HG03103 (cell line): ENCODE data around the gene RBM19.
A peak's percentile ranks its signal among the peaks of the same experiment; 100 is the strongest.
"Not testable (repeated sequence)": the region's sequence is repeated elsewhere in the genome, so short reads cannot be mapped to it uniquely, and the experiment has no call there.

Source experiments
- ATAC-seq: cut with Tn5 transposase; IDR thresholded peaks from one replicate; pipeline ENCODE4 v1.9.1; 2021; ENCODE audit warnings: low read depth; ENCODE audit not compliant: unreplicated experiment

RBM19 gene, protein sequence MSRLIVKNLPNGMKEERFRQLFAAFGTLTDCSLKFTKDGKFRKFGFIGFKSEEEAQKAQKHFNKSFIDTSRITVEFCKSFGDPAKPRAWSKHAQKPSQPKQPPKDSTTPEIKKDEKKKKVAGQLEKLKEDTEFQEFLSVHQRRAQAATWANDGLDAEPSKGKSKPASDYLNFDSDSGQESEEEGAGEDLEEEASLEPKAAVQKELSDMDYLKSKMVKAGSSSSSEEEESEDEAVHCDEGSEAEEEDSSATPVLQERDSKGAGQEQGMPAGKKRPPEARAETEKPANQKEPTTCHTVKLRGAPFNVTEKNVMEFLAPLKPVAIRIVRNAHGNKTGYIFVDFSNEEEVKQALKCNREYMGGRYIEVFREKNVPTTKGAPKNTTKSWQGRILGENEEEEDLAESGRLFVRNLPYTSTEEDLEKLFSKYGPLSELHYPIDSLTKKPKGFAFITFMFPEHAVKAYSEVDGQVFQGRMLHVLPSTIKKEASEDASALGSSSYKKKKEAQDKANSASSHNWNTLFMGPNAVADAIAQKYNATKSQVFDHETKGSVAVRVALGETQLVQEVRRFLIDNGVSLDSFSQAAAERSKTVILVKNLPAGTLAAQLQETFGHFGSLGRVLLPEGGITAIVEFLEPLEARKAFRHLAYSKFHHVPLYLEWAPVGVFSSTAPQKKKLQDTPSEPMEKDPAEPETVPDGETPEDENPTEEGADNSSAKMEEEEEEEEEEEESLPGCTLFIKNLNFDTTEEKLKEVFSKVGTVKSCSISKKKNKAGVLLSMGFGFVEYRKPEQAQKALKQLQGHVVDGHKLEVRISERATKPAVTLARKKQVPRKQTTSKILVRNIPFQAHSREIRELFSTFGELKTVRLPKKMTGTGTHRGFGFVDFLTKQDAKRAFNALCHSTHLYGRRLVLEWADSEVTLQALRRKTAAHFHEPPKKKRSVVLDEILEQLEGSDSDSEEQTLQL

DNA sequence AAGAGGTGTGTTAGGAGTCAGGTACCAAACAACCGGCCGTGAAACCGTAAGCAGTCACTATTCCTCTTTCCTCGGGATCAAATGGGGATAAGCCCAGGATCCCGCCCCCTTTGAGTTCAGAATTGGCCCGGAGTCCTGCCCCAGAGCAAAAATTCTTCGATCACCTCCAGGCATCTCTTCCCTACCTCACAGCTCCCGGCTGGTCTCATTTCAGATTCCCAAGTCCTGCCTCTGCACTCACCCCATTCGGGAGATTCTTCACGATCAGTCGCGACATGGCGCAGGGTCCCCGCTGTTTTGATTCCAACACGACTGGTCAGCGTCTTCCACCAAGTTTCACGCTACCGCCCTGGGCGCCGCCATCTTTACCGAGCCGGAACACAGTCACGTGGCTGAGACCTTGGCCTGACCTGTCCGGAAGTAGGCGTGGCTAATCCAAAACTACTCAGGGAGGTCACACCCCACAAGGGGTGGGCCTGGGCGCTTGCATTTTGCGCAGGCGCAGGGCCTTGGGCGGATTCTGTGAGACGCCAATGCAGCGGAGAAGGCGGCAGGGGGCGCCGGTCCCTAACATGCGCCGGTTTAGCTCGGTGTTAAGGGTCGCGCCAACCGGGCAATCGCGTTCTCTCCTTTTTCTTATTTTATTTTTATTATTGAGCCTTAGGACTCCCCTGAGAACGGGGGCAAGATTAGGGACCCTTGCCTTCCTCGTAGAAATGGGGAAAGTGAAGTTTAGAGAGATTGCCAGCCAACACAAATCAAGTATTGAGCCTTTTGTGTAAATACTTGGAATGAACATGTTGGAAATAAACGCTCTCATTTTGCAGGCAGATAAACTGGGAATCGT is at the start of gene RBM19:
TSS of gene RBM19 (minus strand) at position 375 of the 847 bp plus-strand sequence. CDS start at position 277, 98 bp downstream.
- peak; percentile 94 for ATAC-seq

DNA sequence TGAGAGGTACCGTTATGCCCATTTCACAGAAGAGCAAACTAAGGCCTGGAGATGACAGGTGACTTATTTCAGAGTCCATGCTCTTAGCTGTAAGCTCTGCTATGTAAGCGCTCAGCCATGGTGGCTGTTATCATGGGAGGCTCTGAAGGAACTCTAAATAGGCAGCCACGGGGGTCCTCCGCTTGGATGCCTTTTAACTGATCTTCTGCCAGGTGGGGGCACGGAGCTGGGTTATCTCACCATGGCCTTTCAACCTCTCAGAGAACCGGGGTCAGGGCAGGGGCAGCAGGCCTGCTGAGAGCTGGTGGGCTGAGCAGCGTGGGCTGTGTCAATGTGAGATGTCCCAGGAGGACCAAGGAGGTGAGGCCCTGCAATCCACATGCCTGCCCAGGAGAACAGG is 49.7 kb upstream of the RBM19 start:
- ATAC-seq: no peak

DNA sequence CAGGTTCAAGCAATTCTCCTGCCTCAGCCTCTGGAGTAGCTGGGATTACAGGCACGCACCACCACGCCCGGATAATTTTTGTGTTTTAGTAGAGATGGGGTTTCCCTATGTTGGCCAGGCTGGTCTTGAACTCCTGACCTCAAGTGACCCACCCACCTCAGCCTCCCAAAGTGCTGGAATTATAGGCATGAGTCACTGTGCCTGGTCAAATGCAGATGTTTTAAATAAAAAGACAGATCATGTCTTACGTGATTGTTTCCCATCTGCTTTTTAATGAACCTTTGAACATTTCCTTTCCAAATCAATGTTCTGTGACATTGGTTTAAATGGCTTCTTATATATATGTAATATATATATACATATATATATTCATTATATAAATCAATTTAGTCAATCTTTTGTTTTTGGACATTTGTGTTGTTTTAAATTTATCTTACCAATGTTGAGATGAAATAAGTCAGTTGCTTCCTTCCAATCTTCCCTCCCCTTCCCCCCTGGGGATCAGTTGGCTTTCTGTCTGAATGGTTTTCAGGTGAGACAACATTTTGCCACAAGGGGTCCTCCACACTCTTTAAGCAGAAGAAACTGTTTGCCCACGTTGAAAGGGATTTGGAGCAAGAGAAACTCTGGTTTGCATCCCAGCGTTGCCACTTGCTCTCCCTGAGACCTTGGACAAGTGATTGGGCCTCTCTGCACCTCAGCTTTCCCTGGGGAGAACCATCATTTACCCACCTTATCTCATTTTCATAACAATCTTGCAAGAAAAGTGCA is 47.6 kb upstream of the RBM19 start:
- no peak for ATAC-seq

DNA sequence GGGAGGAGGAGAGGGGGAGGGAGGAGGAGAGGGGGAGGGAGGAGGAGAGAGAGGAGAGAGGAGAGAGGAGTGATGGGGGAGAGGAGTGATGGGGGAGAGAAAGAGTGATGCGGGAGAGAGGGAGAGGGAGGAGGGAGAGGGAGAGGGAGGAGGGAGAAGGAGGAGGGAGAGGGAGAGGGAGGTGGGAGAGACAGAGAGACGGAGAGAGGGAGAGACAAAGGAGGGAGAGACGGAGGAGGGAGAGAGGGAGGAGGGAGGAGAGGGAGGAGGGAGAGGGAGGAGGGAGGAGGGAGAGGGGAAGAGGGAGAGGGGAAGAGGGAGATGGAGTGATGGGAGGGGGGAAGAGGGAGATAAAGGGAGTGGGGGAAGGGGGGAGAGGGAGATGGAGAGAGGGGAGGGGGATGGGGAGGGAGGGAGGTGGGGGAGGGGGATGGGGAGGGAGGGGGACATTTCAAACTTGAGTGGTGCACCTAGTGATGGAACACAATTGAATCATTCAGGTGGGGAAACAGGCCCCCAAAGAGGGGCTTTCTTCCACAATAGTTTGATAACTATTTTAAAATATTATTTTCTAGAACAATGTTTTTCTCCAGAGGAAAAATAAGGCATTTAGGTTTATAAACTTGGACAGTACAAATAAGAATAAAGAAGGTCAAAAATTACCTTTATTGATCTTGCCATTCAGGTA is 46.8 kb upstream of the RBM19 start:
- no peak for ATAC-seq

DNA sequence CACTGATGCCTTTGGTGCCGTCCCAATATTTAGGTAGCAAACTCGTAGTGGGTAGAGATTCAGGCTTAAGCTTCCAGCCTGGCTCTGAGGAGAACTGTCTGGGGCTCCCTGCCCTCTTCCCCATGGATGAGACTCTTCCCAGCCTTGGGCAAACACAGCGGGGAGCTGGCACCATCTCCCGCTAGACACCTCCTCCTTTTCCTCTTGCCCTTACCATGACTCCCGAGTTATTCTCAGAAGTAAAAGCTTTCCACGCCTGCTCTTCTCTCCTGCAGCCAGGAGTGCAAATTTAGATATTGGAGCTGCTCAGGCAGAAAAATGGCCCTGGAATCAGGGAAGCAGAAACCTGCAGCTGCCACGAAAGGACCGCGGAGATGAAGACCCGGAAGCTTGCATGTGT is 45.6 kb upstream of the RBM19 start:
- ATAC-seq: no peak

DNA sequence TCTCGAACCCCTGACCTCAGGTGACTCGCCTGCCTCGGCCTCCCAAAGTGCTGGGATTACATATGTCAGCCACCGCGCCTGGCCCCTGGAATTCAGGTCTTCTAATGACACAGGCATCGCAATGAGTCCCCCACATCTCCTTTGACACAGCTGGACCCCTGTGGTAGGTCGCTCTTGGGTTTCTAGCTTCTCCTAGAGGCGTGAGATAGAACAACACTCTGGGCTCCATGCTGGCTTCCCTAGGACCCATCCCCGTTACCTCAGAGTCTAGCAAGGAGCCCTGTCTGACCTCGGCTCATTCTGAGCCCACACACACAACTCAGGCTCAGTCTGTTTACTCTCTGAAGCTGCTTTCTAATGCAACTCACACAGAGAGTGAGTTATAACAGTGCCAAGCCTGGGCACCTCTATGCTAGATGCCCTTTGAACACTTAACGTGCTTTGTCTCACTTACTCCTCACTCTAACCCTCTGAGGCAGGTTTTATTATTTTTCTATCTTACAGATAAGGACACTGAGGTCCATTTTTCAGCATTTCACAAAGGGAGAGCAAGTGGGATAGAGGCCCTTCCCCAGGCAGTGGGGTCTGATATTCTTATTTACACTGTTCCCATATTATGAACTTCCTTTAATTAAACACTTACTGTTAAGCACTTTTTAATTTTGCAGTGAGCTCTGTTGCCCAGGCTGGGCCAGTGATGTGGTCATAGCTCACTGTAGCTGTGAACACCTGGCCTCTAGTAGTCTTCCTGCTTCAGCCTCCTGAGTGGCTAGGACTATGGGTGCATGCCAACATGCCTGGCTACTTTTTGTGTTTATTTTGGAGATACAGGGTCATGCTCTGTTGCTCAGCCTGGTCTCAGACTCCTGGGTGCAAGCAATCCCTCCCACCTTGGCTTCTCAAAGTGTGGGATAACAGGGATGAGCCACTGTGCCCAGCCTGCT is 40.6 kb upstream of the RBM19 start:
- ATAC-seq: no peak

DNA sequence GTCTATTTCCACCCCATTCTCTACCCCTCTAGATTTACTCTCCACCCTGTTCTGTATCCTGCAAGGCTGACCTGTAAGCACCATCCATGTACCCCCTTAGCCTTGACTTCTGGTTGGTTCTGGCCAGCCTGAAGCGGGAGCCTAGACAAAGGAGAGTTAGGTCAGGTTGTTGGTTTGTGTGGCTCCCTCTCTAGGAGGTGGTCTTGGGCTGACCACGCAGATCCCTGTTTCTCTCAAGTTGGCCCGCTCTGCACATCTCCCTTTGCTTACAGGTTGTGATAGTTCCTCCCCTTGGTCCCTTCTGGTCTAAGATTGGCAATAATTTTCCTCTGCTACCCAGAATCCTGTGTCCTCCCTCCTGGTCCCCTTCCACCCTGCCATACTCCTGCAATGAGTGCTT is 38.3 kb upstream of the RBM19 start:
- ATAC-seq: no peak

DNA sequence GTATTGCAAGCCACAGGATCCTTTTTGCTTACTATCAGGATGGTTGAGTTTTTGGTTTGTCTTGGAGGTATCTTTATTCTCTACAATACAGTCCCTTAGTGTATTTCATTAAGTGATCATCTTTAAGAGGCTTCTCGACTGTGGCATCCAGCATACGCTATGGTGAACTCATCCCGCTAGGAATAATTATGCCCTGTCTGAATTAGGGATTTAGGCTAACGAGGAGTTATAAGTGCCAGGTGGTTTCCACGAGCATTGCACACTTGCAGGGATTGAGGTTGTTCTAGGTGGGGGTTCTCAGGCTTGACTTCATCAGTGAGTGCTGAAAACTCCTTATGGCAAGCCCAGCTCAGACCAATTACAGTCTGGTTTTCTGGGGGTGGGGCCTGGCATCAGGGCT is 37.2 kb upstream of the RBM19 start:
- ATAC-seq: no peak

DNA sequence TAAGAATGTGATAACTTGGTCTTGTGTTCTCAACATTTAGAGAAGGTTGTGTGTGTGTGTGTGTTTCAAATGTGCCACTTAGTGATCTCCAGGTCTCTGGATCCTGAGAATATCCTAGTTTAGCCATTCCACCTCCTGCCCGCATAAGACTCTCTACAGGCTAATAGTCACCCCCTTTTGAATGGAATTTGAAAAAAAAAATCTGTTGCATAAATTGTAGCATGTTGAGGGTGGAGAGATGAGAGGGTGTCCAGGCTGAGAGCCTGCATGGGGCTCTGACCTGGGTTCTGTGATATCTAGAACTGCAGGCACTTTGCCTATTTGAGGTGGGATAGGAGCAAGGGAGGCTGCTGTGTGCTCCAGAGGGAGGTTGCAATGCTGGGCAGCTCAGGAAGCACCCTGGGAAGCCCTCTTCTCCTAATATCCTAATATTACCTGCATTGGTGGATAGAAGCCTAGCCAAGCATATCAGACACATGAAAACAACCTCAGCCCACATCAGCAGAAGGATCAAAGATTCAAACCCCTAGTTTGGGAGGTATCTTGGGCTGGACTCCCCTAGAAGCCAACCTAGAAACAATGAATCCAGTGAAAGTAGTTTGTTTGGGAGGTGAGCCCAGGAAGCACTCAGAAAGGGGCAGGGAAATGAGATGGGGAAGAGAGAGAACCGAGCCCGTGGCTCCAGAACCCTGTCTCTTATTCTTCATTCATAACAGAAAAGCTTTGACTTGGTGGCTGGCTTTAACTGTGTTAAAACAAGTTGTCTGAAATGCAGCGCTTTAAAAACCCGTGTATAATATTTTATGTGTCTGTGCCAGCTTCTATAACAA is 35.6 kb upstream of the RBM19 start:
- no peak for ATAC-seq

DNA sequence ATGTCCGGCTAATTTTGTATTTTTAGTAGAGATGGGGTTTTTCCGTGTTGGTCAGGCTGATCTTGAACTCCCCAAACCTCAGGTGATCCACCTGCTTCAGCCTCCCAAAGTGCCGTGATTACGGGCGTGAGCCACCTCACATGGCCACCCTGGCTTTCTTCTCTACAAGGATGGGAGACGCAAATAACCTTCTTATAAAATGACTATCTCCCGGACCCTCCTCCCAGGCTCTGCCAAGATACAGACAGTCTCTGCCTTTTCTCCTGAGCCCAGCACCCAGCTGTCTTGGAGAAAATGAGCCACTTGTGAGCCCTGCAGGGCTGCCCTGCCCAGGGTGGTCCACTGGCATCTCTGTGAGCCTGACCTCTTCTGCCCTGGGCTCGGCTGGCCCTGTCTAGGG is 34.7 kb upstream of the RBM19 start:
- ATAC-seq: no peak

DNA sequence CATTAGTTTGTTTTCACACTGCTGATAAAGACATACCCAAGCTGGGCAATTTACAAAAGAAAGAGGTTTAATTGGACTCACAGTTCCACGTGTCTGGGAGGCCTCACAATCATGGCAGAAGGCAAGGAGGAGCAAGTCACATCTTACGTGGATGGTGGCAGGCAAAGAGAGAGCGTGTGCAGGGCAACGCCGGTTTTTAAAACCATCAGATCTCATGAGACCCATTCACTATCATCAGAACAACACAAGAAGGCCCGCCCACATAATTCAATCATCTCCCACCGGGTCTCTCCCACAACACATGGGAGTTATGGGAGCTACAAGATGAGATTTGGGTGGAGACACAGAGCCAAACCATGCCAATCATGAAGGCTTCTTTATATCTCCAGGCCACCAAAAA is 34.1 kb upstream of the RBM19 start:
- ATAC-seq: not testable (repeated sequence)

DNA sequence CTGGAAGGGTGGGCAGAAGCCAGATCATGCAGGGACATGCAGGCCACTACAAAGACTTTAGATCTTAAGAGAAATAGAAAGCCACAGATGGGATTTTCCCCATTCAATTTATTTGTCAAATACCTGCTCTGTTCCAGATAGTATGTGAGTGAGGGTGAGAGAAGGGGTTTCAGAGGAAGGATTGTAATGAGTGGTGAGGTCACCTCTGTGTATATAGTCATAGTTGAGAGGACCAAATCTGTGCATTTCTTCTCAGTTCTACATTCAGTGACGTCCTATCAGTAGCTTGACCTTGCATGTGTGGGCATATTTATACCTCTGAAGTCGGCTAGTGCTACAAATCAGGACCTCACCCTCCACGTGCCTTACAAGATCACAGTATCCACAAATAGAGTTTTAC is 31.2 kb upstream of the RBM19 start:
- ATAC-seq: no peak

DNA sequence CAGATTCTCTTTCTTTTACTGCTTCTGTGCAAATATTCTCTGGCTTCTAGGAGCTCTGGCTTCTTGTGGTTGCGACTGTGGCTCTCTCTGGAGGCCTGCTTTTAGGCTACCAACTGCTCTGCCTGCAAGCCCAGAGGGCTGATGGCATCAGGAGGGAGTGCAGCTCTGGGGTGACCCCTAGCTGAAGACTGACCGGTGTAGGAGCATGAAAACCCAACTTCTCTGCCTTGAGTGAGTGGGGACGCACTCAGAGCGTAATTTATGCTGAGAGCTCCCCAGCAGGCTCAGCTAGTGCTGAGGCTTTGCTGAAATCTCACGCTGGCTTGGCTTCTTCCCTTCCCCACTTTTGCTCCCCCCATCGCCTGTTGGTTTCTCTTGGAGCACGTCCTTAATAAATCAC is 29.9 kb upstream of the RBM19 start:
- no peak for ATAC-seq

DNA sequence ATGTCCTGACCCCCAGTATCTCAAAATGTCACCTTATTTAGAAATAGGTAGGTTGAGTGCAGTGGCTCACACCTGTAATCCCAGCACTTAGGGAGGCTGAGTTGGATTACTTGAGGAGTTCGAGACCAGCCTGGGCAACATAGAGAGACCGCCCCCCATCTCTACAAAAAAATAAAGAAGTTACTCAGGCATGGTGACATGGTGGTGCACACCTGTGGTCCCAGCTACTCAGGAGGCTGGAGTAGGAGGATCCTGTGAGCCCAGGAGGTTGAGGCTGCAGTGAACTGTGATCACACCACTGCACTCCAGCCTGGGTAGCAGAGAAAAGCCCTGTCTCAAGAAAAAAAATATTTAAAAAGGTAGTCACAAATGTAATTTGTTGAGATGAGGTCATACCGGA is 27.9 kb upstream of the RBM19 start:
- ATAC-seq: no peak

DNA sequence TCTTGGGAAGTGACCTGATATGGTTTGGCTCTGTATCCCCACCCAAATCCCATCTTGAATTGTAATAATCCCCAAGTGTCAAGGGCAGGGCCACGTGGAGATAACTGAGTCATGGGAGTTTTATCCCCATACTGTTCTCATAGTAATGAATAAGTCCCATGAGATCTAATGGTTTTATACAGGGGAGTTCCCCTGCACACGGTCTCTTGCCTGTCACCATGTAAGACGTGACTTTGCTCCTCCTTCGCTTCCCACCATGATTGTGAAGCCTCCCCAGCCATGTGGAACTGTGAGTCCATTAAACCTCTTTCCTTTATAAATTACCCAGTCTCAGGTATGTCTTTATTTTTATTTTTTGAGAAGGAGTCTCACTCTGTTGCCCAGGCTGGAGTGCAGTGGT is 26.6 kb upstream of the RBM19 start:
- not testable (repeated sequence) for ATAC-seq

DNA sequence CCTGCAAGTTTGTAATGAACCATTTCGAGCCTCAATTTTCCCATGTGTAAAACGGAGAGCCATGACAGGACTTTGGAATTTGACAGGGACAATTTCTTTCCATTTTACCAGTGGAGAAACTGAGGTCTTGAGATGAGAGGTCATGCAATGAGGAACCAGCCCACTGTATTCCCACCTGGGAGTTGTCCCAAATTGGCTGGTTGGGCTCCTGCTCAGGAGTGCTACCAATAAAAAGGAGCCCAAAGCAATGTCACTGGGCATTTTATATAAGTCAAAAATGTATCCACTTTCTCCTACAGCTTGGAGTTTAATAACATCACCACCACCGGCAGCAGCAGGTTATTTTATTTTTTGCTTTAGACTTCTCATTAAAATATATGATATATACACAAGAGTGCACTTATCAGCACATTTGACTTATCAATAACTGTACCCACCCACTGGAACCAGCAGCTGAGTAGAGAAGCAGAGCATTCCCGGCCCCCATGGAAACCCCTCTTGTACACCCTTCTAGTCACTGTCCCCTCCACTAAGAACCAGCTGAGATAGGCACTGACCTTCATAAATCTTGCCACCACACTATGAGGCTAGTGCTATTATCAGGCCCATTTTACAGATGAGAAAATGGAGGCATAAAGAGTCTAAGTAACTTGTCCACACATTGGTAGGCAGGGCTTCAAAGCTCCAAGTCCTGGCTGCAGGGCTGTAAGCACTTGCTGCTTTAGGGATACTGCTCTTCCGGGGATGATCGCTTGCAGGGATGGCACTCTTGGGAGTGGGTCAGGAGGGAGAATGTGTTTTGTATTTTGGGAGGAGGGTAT is 25.3 kb upstream of the RBM19 start:
- no peak for ATAC-seq
